Stomach (tissue), 4 donors: ENCODE results near the gene GABRR2.

Experiments used
- EP300 ChIP-seq: sonication (generic); formaldehyde crosslinking; IDR thresholded peaks from one replicate; pipeline ENCODE4 v1.6.1; 2017; ENCODE audit warnings: antibody characterized with exemption
- POLR2A ChIP-seq, 4 donors: fragments of 450-650 bp; IDR thresholded peaks; one replicate each; pipeline ENCODE4 v1.6.1; 2016; ENCODE audit warnings: antibody characterized with exemption in 4 of 4, control low read depth in 2 of 4, mild to moderate bottlenecking in 1 of 4, moderate library complexity in 1 of 4
- POLR2AphosphoS5 ChIP-seq, 3 donors: sonication (generic); formaldehyde crosslinking; IDR thresholded peaks; one replicate each; pipeline ENCODE4 v1.6.1; 2016; ENCODE audit warnings: antibody characterized with exemption in 3 of 3
- TF ChIP-seq, protein P1 (sequence below), 7 experiments: fragments of 450-650 bp in 4 of 7; fragments of 200-600 bp in 3 of 7; sonication (generic) in 3 of 7; IDR thresholded peaks; one replicate each; pipeline ENCODE4 v1.5.1; 2016 to 2019; ENCODE audit warnings: antibody characterized with exemption in 7 of 7, control low read depth in 2 of 7, mild to moderate bottlenecking in 1 of 7

DNA sequence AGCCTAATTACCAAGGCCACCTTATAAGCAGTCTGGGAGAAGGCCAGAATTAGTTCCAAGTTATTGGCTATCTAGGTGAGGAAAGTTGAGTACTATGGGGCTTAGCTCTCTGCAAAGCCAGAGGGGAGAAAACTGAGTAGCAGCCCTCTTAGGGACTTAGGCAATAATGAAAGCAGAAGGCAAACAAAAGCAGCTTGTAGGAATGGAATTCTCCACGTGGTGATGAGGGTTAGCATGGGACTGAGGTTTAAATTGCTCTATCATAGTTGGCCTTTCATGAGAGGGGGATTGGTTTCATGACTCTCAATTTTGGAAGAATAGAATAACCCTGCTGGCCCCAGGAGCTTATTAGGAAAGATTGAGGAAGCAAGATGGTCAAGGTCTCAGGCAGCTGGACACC is 44.5 kb upstream of the GABRR2 start:
- TF ChIP-seq, protein P1, sequence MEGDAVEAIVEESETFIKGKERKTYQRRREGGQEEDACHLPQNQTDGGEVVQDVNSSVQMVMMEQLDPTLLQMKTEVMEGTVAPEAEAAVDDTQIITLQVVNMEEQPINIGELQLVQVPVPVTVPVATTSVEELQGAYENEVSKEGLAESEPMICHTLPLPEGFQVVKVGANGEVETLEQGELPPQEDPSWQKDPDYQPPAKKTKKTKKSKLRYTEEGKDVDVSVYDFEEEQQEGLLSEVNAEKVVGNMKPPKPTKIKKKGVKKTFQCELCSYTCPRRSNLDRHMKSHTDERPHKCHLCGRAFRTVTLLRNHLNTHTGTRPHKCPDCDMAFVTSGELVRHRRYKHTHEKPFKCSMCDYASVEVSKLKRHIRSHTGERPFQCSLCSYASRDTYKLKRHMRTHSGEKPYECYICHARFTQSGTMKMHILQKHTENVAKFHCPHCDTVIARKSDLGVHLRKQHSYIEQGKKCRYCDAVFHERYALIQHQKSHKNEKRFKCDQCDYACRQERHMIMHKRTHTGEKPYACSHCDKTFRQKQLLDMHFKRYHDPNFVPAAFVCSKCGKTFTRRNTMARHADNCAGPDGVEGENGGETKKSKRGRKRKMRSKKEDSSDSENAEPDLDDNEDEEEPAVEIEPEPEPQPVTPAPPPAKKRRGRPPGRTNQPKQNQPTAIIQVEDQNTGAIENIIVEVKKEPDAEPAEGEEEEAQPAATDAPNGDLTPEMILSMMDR (IDR thresholded peaks at IDR 0.05): no peak
- TF ChIP-seq POLR2A (IDR thresholded peaks at IDR 0.05): no peak
- no peak for TF ChIP-seq POLR2AphosphoS5 (IDR thresholded peaks at IDR 0.05)
- no peak for TF ChIP-seq EP300
